OCI-LY3 (cell line): ENCODE measurements around the gene CNTNAP4.

Source experiments
- EZH2phosphoT487 ChIP-seq: fragments of 200-600 bp; shearing (Covaris generic); IDR thresholded peaks from 2 replicates; pipeline ENCODE4 v1.6.1; 2018; ENCODE audit warnings: antibody characterized with exemption, mixed run types, low read depth
- TF ChIP-seq, protein P1 (sequence below): fragments of 200-600, 300-600 bp; sonication (generic); IDR thresholded peaks from 2 replicates; pipeline ENCODE4 v1.5.1; 2014; ENCODE audit warnings: antibody characterized with exemption, low read length, low read depth

GRCh38 chr16:76381096-76381495, 103.9 kb downstream of the CNTNAP4 start:
- TF ChIP-seq, protein P1, sequence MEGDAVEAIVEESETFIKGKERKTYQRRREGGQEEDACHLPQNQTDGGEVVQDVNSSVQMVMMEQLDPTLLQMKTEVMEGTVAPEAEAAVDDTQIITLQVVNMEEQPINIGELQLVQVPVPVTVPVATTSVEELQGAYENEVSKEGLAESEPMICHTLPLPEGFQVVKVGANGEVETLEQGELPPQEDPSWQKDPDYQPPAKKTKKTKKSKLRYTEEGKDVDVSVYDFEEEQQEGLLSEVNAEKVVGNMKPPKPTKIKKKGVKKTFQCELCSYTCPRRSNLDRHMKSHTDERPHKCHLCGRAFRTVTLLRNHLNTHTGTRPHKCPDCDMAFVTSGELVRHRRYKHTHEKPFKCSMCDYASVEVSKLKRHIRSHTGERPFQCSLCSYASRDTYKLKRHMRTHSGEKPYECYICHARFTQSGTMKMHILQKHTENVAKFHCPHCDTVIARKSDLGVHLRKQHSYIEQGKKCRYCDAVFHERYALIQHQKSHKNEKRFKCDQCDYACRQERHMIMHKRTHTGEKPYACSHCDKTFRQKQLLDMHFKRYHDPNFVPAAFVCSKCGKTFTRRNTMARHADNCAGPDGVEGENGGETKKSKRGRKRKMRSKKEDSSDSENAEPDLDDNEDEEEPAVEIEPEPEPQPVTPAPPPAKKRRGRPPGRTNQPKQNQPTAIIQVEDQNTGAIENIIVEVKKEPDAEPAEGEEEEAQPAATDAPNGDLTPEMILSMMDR, result no peak
- no peak for TF ChIP-seq EZH2phosphoT487
